NCI-H187 (cell line): ENCODE results near the gene GNG3.
"Not testable (repeated sequence)": the region's sequence is repeated elsewhere in the genome, so short reads cannot be mapped to it uniquely, and the experiment has no call there.

Source experiments
- DNase-seq, 2 experiments: peaks; one replicate each; lab custom pipeline; 2025; lab: John Stamatoyannopoulos, UW

GNG3 gene

DNA sequence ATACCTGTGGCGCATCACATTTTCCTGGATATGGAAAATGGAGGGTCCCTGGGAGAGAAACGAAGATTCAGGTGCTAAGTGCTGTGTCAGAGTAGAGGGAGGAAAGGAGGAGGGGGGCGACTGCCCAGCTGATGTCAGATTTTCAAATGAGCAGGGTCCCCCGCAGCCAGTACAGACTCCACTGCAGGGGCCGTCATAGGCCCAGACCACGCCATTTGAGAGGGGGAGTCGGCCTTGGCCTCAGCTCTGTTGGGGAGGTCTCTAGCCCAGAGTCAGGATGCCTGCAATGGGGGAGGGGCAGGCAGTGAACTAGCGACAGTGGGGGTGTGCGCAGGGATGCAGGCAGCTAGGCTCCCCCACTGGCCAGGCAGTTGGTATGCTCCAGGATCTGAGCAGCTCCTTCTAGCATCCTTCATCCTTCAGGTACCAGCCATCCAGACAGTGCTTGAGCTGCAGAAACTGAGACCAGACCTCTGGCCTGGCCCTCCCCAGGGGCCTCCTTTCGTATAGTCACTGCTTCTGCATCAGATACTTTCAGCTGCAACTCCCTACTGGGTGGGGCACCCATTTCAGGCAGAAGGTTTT lies at the start of gene GNG3, which contains the start of gene BSCL2:
GNG3 (plus strand) TSS at position 400 of the 585 bp plus-strand sequence. CDS start 620 bp downstream, outside the sequence.
BSCL2 (minus strand) TSS at position 148 of the 585 bp plus-strand sequence. CDS start 229 bp downstream, outside the sequence.
- DNase-seq: peak; percentile 7 to 57

DNA sequence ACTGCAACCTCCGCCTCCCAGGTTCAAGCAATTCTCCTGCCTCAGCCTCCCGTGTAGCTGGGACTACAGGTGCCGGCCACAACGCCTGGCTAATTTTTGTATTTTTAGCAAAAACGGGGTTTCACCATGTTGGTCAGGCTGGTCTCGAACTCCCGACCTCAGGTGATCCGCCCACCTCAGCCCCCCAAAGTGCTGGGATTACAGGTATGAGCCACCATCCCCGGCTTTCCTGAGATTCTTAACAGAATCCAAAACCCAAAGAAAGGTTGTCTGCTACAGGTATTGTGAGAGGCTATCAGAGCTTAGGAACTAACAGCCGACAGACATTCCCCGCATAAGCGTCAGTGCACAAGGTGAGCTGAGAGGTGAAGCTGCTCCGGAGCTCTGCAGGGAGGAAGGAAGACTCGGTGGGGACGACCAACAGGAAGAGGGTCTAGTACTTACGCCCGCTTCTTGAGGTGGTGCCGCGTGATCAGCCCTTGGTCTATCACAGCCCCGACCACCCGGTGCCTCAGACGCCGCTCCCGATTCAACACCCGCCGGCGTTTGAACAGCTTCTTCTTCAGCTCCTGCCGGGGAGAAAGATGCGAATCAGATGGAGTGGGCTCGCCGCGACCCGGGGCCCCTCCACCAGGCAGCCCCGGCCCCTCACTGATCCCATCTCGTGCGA lies 42.9 kb upstream of the GNG3 start:
- peak in 1 of 2 experiments; percentile 29 for DNase-seq

DNA sequence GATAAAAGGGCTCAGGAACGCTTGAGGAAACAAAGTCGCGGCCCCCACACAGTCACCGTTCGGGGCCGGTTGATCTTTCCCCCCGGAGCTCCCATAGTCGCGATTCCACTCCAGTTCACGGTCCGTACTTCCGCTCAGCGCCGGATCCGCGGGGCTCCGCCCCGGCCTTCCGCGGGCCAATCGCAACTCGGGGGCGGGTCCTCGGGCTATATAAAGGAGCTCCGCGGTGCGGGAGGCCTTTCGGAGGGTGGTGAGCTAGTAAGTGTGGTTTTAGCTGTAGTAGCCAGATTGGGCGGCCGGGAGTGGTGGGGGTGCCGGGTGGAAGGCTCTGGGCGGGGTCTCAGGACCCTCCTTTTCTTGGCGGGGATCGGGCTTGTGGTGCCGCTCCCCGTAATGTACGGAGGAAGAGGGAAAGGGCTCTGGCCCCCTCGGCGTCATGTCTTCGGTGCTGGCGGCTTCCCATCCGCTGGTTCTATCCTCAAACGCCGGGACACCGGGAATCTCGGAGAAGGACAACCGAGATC lies 42.3 kb upstream of the GNG3 start, which contains the start of the genes C11orf98 and CSKMT:
C11orf98 (minus strand) TSS at position 136 of the 524 bp plus-strand sequence; CDS start at position 95, 41 bp downstream.
CSKMT (plus strand) TSS at position 238 of the 524 bp plus-strand sequence. CDS start 568 bp downstream, outside the sequence.
- DNase-seq: peak; percentile 70 to 86

DNA sequence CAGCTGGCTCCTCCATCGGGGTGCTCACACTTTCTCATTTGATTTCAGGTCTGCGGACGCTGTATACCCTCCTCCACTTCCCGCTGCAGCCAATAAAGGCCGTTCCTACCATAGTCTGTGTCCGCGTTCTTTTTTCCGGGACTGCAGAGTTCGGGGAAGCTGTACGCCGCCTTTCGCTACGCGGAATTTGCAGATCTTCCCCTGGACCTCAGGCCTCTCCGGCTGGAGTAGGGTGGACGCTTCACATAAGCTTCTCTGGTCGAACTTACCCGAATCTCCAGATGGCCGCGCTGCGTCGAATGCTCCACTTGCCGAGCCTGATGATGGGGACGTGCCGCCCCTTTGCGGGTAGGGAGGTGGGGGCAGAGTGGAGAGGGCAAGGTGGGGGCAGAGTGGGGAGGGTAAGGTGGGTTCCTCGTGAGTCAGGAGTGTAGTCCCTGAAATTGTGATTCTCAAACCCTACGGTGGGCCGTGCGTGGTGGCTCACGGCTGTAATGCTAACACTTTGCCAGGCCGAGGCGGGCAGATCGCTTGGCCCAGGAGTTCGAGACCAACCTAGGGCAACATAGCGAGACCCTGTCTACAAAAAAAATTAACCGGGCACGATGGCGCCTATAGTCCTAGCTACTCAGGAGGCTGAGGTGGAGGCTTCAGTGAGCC lies 41.7 kb upstream of the GNG3 start:
- no peak for DNase-seq

DNA sequence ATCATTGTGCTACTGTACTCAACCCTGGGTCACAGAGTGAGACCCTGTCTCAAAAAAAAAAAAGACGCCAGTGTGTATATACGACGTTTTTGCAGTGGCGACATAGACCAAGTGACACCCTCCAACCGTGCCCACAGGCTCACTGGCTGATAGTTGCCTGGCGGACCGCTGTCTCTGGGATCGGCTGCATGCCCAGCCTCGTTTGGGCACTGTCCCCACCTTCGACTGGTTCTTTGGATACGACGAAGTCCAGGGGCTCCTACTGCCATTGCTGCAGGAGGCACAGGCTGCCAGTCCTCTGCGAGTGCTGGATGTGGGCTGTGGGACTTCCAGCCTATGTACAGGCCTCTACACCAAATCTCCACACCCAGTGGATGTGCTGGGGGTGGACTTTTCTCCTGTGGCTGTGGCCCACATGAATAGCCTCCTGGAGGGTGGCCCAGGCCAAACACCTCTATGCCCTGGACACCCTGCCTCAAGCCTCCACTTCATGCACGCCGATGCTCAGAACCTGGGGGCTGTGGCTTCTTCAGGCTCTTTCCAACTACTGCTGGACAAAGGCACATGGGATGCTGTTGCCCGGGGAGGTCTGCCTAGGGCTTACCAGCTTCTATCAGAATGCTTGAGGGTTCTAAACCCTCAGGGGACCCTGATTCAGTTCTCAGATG lies 41.1 kb upstream of the GNG3 start:
- no peak for DNase-seq

DNA sequence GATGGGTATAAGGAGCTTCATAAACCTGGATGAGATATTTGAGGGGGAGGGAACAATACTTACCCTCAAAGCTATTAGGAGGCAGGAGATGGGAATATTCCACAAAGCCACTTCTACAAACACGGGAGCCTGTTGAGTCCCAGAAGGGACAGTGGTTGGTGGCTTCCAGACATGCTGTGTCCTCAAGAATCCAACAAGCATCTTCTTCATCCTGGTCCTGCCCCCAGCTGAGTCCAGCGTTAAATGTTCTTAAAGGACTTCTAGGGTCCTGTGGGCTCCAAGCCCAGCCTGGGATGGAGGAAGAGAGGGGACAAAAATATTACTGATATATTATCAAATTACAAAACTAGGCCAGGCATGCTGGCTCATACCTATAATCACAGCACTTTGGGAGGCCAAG lies 40.0 kb upstream of the GNG3 start:
- no peak for DNase-seq

DNA sequence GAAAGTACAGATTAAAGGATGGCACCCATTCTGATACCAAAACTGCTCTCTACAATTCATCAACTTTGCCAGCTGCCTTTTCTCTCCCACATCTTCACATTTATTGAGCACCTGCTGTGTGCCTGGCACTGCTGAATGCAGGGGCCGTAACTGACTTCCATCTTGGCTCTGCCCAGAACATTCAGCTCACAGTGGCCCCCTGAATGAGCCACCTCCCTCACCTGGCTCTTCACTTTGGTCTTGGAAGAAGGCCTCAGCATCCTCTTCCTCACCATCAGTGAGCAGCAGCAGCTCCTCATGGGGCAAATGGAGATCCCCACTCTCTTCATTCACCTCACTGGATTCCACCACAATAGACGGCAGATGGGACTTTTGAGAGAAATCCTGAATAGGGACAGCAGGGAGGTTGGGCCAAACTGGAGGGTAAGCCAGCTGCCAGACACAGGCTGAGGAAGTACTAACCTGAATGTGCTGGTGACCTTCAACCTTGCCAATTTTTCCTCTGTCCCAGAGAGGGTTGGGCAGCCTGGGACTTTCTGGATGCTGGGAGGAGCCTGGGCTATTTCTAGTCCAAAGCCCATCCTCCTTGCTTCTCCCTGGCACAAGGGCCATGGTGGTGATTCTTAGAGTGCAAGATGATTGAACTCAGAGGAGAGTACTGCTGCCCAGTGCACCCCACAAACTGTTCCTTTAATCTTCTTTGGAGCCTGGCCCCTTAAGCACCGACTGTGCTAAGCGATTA lies 37.9 kb upstream of the GNG3 start:
- no peak for DNase-seq

DNA sequence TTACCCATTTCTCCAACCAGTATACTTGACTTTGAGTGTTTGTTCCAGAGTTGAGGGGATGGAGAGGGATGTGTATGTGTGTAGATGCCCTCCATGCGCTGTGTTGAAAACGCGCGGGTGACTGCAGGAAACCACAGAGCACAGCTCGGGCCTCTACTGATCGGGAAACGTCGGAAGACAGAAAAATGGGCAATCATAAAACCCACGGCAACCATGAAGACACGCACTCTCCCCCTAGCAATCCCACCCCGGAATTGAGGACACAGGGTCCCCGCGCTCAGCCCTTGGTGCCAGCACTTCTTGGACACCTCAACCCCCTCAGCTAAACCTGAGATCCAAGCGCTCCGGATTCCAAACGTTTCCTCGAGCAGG lies 36.3 kb upstream of the GNG3 start:
- peak in 1 of 2 experiments; percentile 55 for DNase-seq

DNA sequence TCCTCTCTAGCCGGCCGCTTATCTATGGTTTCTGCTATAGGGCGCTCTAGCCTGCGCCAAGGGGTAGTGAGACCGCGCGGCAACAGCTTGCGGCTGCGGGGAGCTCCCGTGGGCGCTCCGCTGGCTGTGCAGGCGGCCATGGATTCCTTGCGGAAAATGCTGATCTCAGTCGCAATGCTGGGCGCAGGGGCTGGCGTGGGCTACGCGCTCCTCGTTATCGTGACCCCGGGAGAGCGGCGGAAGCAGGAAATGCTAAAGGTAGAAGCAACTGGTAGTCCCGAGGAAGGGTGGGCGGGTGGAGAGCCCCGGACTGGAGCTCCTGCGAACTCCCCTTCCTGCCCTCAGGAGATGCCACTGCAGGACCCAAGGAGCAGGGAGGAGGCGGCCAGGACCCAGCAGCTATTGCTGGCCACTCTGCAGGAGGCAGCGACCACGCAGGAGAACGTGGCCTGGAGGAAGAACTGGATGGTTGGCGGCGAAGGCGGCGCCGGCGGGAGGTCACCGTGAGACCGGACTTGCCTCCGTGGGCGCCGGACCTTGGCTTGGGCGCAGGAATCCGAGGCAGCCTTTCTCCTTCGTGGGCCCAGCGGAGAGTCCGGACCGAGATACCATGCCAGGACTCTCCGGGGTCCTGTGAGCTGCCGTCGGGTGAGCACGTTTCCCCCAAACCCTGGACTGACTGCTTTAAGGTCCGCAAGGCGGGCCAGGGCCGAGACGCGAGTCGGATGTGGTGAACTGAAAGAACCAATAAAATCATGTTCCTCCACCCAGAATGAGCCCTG lies 35.7 kb upstream of the GNG3 start, which contains the start of the genes LBHD1 and UQCC3:
LBHD1 (minus strand) TSS at position 660 of the 782 bp plus-strand sequence. CDS start 2,236 bp downstream, outside the sequence.
UQCC3 (plus strand) TSS at position 66 of the 782 bp plus-strand sequence; CDS start at position 139, 73 bp downstream.
- peak in 1 of 2 experiments; percentile 61 for DNase-seq

DNA sequence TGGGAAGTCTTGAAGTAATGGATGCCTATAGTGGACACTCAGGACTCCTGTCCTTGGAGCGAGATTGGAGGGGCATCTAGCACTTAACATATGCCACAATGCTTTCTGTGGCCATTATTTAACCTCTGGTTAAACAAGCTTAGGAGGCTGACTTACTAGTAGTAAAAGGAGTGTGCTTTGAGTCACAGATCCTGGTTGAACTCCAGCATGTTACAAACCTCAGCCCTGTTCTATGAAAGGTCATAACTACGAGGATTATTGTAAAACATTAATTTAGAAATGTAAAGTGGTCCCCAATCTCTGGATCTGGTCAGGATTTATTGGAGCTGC lies 34.3 kb upstream of the GNG3 start:
- no peak for DNase-seq

DNA sequence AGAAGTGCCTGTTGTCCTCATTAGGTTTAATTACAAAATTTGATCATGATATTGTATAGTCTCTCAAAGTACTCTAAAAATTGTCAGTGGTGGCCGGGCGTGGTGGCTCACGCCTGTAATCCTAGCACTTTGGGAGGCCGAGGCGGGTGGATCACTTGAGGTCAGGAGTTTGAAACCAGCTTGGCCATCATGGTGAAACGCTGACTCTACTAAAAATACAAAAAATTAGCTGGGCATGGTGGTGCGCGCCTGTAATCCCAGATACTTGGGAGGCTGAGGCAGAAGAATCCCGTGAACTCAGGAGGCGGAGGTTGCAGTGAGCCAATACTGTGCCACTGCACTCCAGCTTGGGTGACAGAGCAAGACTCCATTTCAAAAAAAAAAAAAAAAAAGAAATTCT lies 32.1 kb upstream of the GNG3 start:
- not testable (repeated sequence) for DNase-seq

DNA sequence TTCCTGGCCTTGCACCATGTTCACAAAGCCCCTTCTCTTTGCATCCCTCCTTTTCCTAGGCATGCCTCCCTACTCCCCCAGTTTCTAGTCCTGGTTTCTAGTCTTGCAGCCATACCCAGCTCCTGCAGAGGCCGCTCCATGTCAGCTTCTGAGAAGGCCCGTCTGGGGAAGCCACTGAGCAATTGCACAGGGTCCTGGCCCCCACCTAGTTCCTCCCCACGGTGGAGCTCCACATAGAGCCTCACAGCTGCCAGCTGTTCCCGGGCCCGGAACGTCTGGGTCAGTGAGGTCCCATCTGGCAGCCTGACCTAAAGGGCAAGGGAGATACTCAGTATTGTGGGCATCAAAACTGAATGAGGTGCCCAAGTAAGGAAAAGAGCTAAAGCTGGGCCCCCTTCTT lies 30.8 kb upstream of the GNG3 start:
- DNase-seq: no peak

DNA sequence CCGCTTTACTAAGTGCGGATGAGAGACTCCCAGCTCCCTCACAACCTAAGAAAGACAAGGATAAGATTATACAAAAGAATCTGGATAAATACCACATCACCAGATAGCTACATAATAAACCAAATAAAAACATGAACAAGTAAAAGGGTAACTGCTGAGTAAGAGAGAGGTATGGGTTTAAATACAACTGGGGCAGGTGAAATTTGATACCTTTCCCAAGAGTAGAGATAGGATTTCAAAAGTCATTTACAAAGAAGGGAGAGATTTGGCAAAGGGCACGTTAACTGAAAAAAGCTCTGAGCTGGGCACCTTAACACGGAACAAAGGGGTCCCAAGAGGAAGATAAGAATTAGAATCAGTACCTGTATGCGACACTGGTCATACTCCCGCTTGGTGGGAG lies 30.3 kb upstream of the GNG3 start:
- DNase-seq: no peak

DNA sequence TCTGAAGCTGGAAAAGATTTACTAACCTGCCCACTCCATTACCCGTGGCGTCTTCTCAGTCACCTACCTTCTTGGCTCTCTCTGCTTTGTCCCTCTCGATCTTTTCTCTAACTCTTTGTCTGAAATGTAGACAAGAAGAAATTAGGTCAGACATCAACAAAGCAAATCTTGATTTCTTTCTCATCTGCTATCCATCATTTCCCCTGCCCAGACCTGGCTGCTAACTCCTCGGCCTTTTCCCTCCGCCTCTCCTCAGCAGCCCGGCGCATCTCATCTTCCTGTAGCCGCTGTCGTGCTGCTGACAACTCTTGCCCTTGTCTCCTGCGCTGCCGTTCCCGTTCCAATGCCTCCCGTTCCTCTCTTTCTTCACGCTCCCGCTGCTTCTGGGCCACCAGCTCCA lies 29.8 kb upstream of the GNG3 start:
- DNase-seq: no peak

DNA sequence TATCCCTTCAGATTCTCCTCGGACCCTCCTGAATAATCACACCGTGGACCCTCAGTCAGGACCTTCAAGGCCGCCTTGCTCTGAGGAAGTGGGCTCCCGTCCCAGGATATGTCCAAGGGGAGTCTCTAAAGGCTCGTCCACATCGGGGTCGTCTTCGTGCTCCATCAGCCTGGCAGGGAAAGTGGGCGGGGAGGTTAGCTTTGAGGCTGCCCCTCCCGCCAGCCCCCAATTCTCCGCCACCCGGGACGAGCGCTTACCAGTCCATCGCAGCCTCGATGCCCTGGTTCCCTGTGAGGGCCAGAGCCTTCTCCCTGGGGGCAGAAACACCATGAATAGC lies 29.1 kb upstream of the GNG3 start:
- DNase-seq: no peak

DNA sequence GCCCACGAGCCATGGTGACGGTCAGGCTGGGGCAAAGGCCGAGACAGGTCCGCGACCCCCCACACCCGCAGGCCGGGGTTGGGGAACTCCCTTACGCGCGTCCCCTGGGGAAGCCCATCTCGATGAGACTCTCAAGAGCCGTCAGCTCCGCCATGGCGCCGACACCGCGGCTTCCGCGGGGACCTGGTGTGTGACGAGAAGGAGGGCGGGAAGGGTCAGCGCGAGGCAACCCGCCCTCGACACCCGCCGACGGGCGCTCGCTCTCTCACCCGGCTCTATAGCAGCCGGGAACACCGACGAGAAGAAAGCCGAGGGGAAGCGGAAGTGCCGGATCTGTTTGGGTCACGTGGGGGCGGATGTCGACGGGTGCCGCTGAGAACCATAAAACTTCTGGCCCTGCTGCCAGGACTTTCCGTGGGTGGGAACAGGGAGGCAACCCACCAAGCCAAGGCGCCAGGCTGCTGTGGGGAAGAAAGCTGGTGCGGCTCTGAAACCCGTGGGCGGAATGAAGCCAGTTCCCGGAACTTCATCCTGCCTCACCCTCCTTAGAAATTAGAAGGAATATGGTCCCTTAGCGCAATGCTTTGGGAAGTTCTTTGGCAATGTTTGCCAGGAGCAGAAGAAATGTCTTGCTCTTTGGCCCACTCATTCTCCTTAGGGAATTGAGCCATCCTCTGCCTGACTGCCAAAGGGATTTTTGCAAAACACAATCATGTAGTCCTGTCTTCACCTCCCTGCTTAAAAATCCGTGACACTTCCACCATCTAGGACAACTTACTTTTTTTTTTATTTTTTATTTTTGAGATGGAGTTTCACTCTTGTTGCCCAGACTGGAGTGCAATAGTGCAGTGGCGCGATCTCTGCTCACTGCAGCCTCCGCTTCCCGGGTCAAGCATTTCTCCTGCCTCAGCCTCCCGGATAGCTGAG lies 28.4 kb upstream of the GNG3 start, which contains the start of gene UBXN1:
UBXN1 (minus strand) TSS at position 304 of the 927 bp plus-strand sequence; CDS start at position 154, 150 bp downstream.
- DNase-seq: peak; percentile 61 to 67

DNA sequence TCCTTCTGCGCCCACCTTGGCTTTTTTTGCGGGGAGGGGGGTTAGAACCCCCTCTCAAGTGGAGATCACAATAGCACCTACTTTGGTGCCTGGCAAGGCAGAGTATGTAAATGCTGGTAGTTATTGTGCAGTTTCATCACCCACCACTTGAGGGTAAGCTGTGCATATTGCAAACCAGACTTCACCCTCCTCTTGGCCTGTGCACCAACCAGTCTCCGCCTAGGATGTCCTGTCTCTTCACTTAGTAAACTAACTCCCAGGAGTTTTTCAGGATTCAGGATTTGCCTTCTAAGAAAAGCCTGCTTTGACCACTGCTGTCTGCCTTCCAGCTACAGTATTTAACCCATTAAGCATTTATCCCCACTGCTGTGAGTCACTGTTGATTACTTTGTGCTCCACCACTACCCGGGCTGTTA lies 26.6 kb upstream of the GNG3 start:
- DNase-seq: no peak

DNA sequence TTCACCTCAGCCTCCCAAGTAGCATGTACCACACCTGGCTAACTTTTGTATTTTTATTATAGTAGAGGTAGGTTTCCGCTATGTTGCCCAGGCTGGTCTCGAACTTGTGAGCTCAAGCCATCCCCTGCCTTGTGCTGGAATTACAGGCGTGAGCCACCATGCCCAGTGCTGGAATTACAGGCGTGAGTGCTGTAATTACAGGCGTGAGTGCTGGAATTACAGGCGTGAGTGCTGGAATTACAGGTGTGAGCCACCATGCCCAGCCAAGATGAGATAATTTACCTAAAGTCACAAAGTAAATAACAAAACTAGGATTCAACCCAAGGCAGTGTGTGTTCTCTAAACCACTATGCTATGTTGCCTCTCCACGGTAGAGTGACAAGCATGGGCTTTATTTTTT lies 25.0 kb upstream of the GNG3 start:
- DNase-seq: no peak
